Measurements from ENCODE around the gene SPDYE16.
"Not testable (repeated sequence)": the region's sequence is repeated elsewhere in the genome, so short reads cannot be mapped to it uniquely, and the experiment has no call there.

SPDYE16 gene

GRCh38 chr7:76567753-76568152 is 24.7 kb upstream of the SPDYE16 start:
- intact Hi-C loops (cut with micrococcal nuclease); H3K27ac Mint-ChIP-seq; H3K4me3 Mint-ChIP-seq; H3K27me3 Mint-ChIP-seq; H3K9me3 Mint-ChIP-seq; H3K4me1 Mint-ChIP-seq (ENCODE audit: low read depth): not testable (repeated sequence)
- peaks cover 42% of the 10 kb centered on the region for H3K36me3 Mint-ChIP-seq (ENCODE audit: low read depth)

GRCh38 chr7:76567311-76567710 is 24.2 kb upstream of the SPDYE16 start:
- H3K9me3 Mint-ChIP-seq; H3K27ac Mint-ChIP-seq; H3K27me3 Mint-ChIP-seq; H3K4me3 Mint-ChIP-seq; H3K4me1 Mint-ChIP-seq (ENCODE audit: low read depth); intact Hi-C loops (cut with micrococcal nuclease): not testable (repeated sequence)
- peaks cover 42% of the 10 kb centered on the region for H3K36me3 Mint-ChIP-seq (ENCODE audit: low read depth)

- H3K9me3 Mint-ChIP-seq; intact Hi-C loops (cut with micrococcal nuclease); H3K27ac Mint-ChIP-seq; H3K27me3 Mint-ChIP-seq; H3K4me3 Mint-ChIP-seq; H3K4me1 Mint-ChIP-seq (ENCODE audit: low read depth): not testable (repeated sequence)
- H3K36me3 Mint-ChIP-seq (ENCODE audit: low read depth), result peaks cover 24% of the 10 kb centered on the region
These were observed 21.9 kb upstream of the SPDYE16 start for GRCh38 chr7:76565001-76565400.

DNA sequence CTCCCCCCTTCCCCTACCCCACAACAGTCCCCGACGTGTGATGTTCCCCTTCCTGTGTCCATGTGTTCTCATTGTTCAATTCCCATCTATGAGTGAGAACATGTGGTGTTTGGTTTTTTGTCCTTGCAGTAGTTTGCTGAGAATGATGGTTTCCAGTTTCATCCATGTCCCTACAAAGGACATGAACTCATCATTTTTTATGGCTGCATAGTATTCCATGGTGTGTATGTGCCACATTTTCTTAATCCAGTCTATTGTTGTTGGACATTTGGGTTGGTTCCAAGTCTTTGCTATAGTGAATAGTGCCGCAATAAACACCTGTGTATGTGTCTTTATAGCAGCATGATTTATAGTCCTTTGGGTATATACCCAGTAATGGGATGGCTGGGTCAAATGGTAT is 18.2 kb upstream of the SPDYE16 start:
- intact Hi-C loops (cut with micrococcal nuclease); H3K4me1 Mint-ChIP-seq (ENCODE audit: low read depth); H3K27ac Mint-ChIP-seq: not testable (repeated sequence)

DNA sequence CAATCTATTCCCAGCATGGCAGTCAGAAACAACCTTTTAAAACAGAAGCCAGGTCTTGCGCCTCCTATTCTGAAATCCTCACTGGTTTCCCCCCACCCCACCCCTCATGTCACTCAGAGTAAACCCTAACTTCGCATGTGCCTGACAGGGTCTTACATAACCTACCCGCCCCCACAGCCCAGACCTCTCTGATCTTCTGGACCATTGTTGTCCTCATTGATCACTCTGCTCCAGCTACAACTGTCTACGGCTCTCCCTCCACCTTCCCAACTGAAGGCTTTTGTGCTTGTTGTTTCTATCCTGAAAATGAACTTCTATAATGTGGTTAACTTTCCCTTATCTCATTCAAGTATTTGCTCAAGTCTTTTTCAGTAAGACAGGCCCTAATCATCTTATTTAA is 17.1 kb upstream of the SPDYE16 start:
- peaks cover 18% of the 10 kb centered on the region for H3K36me3 Mint-ChIP-seq (ENCODE audit: low read depth)
- H3K27me3 Mint-ChIP-seq; H3K9me3 Mint-ChIP-seq; H3K4me3 Mint-ChIP-seq; H3K4me1 Mint-ChIP-seq (ENCODE audit: low read depth); intact Hi-C loops (cut with micrococcal nuclease); H3K27ac Mint-ChIP-seq: not testable (repeated sequence)

More for the DNA sequence above, 18.2 kb upstream of the SPDYE16 start:
- not testable (repeated sequence) for H3K4me3 Mint-ChIP-seq, H3K9me3 Mint-ChIP-seq, H3K27me3 Mint-ChIP-seq
- peaks cover 28% of the 10 kb centered on the region for H3K36me3 Mint-ChIP-seq (ENCODE audit: low read depth)

GRCh38 chr7:76559685-76560084 is 16.6 kb upstream of the SPDYE16 start:
- not testable (repeated sequence) for H3K4me1 Mint-ChIP-seq (ENCODE audit: low read depth); H3K27ac Mint-ChIP-seq
- peaks cover 21% of the 10 kb centered on the region for H3K36me3 Mint-ChIP-seq (ENCODE audit: low read depth)

GRCh38 chr7:76551992-76552391 is 8.9 kb upstream of the SPDYE16 start:
- H3K4me1 Mint-ChIP-seq (ENCODE audit: low read depth), result peaks cover 22% of the 10 kb centered on the region
- H3K4me3 Mint-ChIP-seq; H3K9me3 Mint-ChIP-seq; H3K27ac Mint-ChIP-seq; H3K27me3 Mint-ChIP-seq; intact Hi-C loops (cut with micrococcal nuclease): not testable (repeated sequence)
- H3K36me3 Mint-ChIP-seq (ENCODE audit: low read depth), result peaks cover 28% of the 10 kb centered on the region

More at GRCh38 chr7:76559685-76560084, 16.6 kb upstream of the SPDYE16 start:
- H3K9me3 Mint-ChIP-seq; H3K4me3 Mint-ChIP-seq; H3K27me3 Mint-ChIP-seq; intact Hi-C loops (cut with micrococcal nuclease): not testable (repeated sequence)

DNA sequence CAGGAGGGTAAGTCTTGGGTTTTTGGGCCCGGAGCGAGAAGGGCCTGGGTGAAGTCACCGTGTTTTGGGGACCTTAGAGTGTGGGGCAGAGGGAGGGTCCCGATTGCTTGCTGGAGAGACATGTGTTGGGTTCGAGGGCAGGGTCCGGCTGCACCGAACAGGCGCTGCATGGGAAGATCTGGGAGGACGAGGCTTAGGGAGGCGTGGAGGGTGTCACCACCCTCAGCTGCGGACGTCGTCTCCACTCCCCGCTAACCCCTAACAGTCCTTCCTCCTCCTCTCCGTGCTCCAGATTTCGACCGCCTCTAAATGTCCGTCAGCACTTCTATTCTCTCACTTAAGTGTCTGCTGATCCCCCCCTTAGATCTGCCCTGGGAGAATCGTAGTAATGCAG is 6.8 kb upstream of the SPDYE16 start:
- H3K36me3 Mint-ChIP-seq (ENCODE audit: low read depth), result peaks cover 26% of the 10 kb centered on the region
- intact Hi-C loops (cut with micrococcal nuclease); H3K27me3 Mint-ChIP-seq; H3K9me3 Mint-ChIP-seq: not testable (repeated sequence)
- H3K4me1 Mint-ChIP-seq (ENCODE audit: low read depth), result peaks cover 22% of the 10 kb centered on the region
- H3K4me3 Mint-ChIP-seq, result peak overlapping the region; percentile 94
- H3K27ac Mint-ChIP-seq, result peak overlapping the region; percentile 90

DNA sequence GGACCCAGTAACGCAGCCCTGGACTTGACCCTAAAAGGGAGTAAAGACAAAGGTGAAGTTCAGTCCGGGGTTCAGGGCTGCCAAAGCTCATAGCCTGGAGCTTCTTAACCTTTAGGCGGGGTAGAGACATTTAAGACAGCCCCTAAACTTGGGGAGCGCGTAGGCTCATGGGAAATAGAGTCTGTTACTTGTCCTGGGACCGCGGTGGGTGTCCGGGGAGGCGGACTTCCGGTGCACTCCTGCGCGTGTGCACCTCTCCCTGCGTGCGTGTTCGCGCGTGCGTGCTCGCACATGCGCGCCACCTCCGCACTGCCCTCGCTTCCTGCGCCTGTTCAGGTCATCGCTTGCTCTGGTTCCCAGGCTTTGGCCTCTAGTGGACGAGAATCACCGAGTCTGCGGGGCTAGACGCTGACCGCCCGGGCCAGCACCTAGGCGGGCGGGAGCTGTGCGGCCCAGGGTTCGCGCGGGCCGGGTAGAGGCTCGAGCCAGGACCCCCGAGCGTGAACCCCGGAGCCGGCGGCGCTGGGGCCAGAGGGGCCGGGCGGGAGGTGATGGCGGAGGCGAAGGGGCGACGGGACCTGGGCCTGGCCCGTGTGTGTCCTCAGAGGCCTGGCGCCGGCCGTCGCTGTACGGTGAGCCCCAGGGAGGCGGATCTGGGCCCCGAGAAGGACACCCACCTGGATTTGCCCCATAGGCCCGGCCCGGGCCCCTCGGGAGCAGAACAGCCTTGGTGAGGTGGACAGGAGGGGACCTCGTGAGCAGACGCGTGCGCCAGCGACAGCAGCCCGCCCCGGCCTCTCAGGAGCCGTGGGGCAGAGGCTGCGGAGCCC is 6.1 kb upstream of the SPDYE16 start:
- Mint-ChIP-seq H3K27ac (peak overlapping the region; percentile 90), H3K4me1 (ENCODE audit: low read depth) (peaks cover 22% of the 10 kb centered on the region), H3K4me3 (peak overlapping the region; percentile 94), H3K36me3 (ENCODE audit: low read depth) (peaks cover 22% of the 10 kb centered on the region)
- H3K9me3 Mint-ChIP-seq; intact Hi-C loops (cut with micrococcal nuclease); H3K27me3 Mint-ChIP-seq: not testable (repeated sequence)

- H3K36me3 Mint-ChIP-seq (ENCODE audit: low read depth); H3K4me3 Mint-ChIP-seq; H3K4me1 Mint-ChIP-seq (ENCODE audit: low read depth); intact Hi-C loops (cut with micrococcal nuclease); H3K27ac Mint-ChIP-seq; H3K27me3 Mint-ChIP-seq; H3K9me3 Mint-ChIP-seq: not testable (repeated sequence)
These were observed 11.5 kb downstream of the SPDYE16 start for GRCh38 chr7:76531643-76532042.

DNA sequence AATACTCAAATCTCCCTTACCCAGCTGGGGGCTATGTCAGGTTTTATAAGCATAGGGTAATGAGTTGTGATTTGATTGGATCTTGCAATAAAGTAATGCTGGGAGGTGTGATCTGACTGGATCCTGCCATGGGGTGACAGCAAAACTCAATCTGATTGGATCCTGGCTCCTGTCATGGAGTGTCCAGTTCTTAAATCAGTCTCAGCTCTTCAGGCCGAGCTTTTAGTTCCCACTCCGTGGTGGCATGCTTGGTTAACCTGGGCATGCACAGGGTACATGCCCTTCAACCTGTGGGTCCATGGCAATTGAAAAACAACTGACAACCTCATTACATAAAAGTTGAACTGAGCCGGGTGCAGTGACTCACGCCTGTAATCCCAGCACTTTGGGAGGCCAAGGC is 16.9 kb downstream of the SPDYE16 start:
- H3K36me3 Mint-ChIP-seq (ENCODE audit: low read depth); H3K27ac Mint-ChIP-seq; H3K4me1 Mint-ChIP-seq (ENCODE audit: low read depth); H3K9me3 Mint-ChIP-seq; H3K4me3 Mint-ChIP-seq; H3K27me3 Mint-ChIP-seq; intact Hi-C loops (cut with micrococcal nuclease): not testable (repeated sequence)

DNA sequence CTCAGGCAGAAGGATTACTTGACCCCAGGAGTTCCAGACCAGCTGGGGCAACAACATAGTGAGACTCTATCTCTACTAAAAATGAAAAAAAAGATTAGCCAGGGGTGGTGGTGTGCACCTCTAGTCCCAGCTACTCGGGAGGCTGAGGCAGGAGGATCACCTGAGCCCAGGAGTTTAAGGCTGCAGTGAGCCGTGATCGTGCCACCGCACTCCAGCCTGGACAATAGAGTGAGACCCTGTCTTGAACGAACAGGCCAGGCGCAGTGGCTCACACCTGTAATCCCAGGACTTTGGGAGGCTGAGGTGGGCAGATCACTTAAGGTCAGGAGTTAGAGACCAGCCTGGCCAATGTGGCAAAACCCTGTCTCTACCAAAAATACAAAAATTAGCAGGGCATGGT is 26.2 kb downstream of the SPDYE16 start:
- not testable (repeated sequence) for H3K36me3 Mint-ChIP-seq (ENCODE audit: low read depth)

GRCh38 chr7:76515999-76516443 is 27.1 kb downstream of the SPDYE16 start:
- intact Hi-C loops (cut with micrococcal nuclease), result no loop called here
- Mint-ChIP-seq H3K27me3 (no peaks in the 10 kb centered on the region), H3K36me3 (ENCODE audit: low read depth) (no peaks in the 10 kb centered on the region)

More for the DNA sequence above, 26.2 kb downstream of the SPDYE16 start:
- H3K27me3 Mint-ChIP-seq; H3K4me1 Mint-ChIP-seq (ENCODE audit: low read depth); H3K4me3 Mint-ChIP-seq; H3K27ac Mint-ChIP-seq; intact Hi-C loops (cut with micrococcal nuclease); H3K9me3 Mint-ChIP-seq: not testable (repeated sequence)

DNA sequence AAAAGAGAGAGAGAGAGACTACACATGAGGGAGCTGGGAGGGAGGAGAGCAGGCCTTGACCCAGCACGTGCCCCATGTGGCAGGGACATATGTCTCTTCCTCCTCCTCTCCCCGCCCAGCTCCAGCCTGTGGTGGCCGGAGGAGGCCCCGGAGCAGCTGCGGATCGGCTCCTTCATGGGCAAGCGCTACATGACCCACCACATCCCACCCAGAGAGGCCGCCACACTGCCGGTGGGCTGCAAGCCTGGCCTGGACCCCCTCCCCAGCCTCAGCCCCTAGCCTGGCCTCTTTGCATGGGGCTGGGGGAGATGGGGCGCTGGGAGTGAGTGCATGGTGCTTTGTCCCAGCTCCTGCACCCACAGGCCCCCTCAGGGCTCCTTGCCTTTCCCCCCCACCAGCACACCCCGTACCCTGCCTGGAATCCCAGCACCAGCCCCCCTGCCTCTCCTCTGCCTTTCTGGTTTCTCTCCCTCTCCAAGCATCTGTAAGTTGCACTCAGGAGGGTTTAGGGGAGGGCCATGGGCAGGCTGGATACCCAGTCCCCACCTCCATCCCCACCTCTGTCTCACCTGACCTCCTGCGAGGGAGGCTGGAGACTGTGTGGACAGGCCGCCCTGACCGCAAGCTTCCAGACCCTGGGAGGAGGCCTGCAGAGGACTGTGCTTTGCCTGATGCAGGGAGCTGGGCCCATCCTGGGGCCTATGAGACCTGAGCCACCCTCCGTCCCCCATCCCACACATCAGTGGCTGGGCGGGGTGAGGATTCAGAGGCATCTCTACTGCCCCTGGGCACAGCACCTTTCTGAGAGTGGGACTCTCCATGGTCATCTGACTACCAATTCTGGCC is 27.9 kb downstream of the SPDYE16 start:
- Mint-ChIP-seq H3K36me3 (ENCODE audit: low read depth) (no peaks in the 10 kb centered on the region), H3K9me3 (no peaks in the 10 kb centered on the region), H3K4me1 (ENCODE audit: low read depth) (peaks cover 6% of the 10 kb centered on the region), H3K4me3 (no peak overlapping the region), H3K27ac (no peak overlapping the region), H3K27me3 (no peaks in the 10 kb centered on the region)
- intact Hi-C loops (cut with micrococcal nuclease), result no loop called here

More at GRCh38 chr7:76515999-76516443, 27.1 kb downstream of the SPDYE16 start:
- Mint-ChIP-seq H3K4me1 (ENCODE audit: low read depth) (peaks cover 5% of the 10 kb centered on the region), H3K4me3 (no peak overlapping the region), H3K27ac (no peak overlapping the region), H3K9me3 (no peaks in the 10 kb centered on the region)
